ENCODE data around the gene MED16. TPM values are rescaled to one million over a fixed set of nuclear protein-coding genes. Genes with fewer than 3 reads are reported as not detected.

MED16 gene
- total RNA-seq, 1 experiment from 2014 or later, result 83.1 TPM

- no peak overlapping the region for H2BK12ac ChIP-seq (ENCODE audit: insufficient read length, low read depth, low read length)
- H3K27me3 ChIP-seq (ENCODE audit: insufficient read depth, low read length), result no peaks in the 10 kb centered on the region
- no peak overlapping the region for H3K9ac ChIP-seq (ENCODE audit: extremely low read depth, insufficient read length, low read length)
- no peaks in the 10 kb centered on the region for H3K79me1 ChIP-seq (ENCODE audit: insufficient read depth, low read depth, low read length, poor library complexity, severe bottlenecking)
- H2BK120ac ChIP-seq (ENCODE audit: low read depth, low read length, poor library complexity, severe bottlenecking), result no peak overlapping the region
- Mint-ChIP-seq H3K4me3 (no peak overlapping the region), H3K9me3 (peaks cover 3% of the 10 kb centered on the region in 2 experiments; a peak in 2 of 5 replicates), H3K36me3 (ENCODE audit: insufficient read depth in 1 of 3, low read depth in 3 of 3) (peaks cover 26 to 50% (median 35%) of the 10 kb centered on the region in 3 experiments), H3K27me3 (ENCODE audit: low read depth) (no peaks in the 10 kb centered on the region; the same call in 1 of the 2 replicates), H3K4me1 (peaks cover 0 to 2% of the 10 kb centered on the region in 2 experiments; a peak in 1 of 4 replicates), H3K27ac (no peak overlapping the region)
- H3K23ac ChIP-seq (ENCODE audit: insufficient read length, low read depth, low read length), result no peak overlapping the region
- H3T11ph ChIP-seq (ENCODE audit: low read length), result no peak overlapping the region
- DNase-seq, result no peak
- no peak overlapping the region for H4K5ac ChIP-seq (ENCODE audit: insufficient read length, low read depth, low read length)
- H2AK5ac ChIP-seq (ENCODE audit: insufficient read length, low read length), result no peak overlapping the region
- no CpG with 5 or more reads among the region's 29 CpGs for WGBS (ENCODE audit: extremely low coverage, insufficient read length, low lambda C conversion rate)
- H4K91ac ChIP-seq (ENCODE audit: insufficient read length, low read depth, low read length), result no peak overlapping the region
- no peaks in the 10 kb centered on the region for H3K9me3 ChIP-seq (ENCODE audit: control insufficient read depth, low read depth, low read length)
- H2BK15ac ChIP-seq (ENCODE audit: low read depth, low read length), result no peak overlapping the region
- peaks cover 3% of the 10 kb centered on the region for H3K23me2 ChIP-seq (ENCODE audit: insufficient read length, low read depth, low read length, poor library complexity, severe bottlenecking)
- H3K18ac ChIP-seq (ENCODE audit: insufficient read length, low read depth, low read length), result no peak overlapping the region
- no peak overlapping the region for H4K8ac ChIP-seq (replicated peaks; ENCODE audit: insufficient read length, low read depth, low read length)
- H3K4me1 ChIP-seq (ENCODE audit: insufficient read depth, low read length), result no peaks in the 10 kb centered on the region
- H3K79me2 ChIP-seq (ENCODE audit: insufficient read depth, low read length), result no peaks in the 10 kb centered on the region
- no peak overlapping the region for H3K14ac ChIP-seq (ENCODE audit: insufficient read depth, low read length)
- no peak overlapping the region for H3K4ac ChIP-seq (ENCODE audit: low read depth, low read length)
- H3K27ac ChIP-seq (ENCODE audit: insufficient read length, low read depth, low read length), result no peak overlapping the region
- no peak overlapping the region for H2BK5ac ChIP-seq (ENCODE audit: insufficient read length, low read length)
- no peak overlapping the region for H3K4me2 ChIP-seq (ENCODE audit: insufficient read depth, insufficient read length, low read length)
- no peak overlapping the region for H2AFZ ChIP-seq (ENCODE audit: low read length)
- no peak for TF ChIP-seq CTCF (conservative IDR thresholded peaks at IDR 0.05)
- H2BK20ac ChIP-seq (ENCODE audit: low read depth, low read length, poor library complexity, severe bottlenecking), result no peak overlapping the region
- no peaks in the 10 kb centered on the region for H4K20me1 ChIP-seq (ENCODE audit: control insufficient read depth, insufficient read depth, insufficient read length)
- H3K56ac ChIP-seq (ENCODE audit: insufficient read length, low read depth, low read length), result no peak overlapping the region
Measured at GRCh38 chr19:876780-877314, 16.1 kb downstream of the MED16 start.

Data from H9 (cell line).